ENCODE results near the gene PPARA.

Gene PPARA

GRCh38 chr22:46239261-46240048, 89.1 kb downstream of the PPARA start:
- Histone ChIP-seq H3K27me3 (ENCODE audit: low read depth, low read length) (no peaks in the 10 kb centered on the region), H3K4me2 (ENCODE audit: low read length) (no peak overlapping the region), H4K20me1 (ENCODE audit: insufficient read depth, low read length) (no peaks in the 10 kb centered on the region), H3K36me3 (replicated peaks; ENCODE audit: low read depth, low read length) (peaks cover 27% of the 10 kb centered on the region), H3K9me3 (ENCODE audit: insufficient read depth, low read length) (no peaks in the 10 kb centered on the region), H3K27ac (ENCODE audit: low read length) (no peak overlapping the region), H3K9ac (ENCODE audit: low read length) (no peak overlapping the region), H2AFZ (ENCODE audit: low read depth, low read length) (no peak overlapping the region), H3K4me1 (ENCODE audit: low read length) (no peaks in the 10 kb centered on the region), H3K4me3 (ENCODE audit: low read length) (no peak overlapping the region), H3K79me2 (ENCODE audit: low read length) (no peaks in the 10 kb centered on the region)
- TF ChIP-seq EZH2phosphoT487 (IDR thresholded peaks at IDR 0.05; ENCODE audit: low read depth) (no peak), CTCF (IDR thresholded peaks at IDR 0.05; ENCODE audit: low read depth, low read length) (no peak)

GRCh38 chr22:46240073-46240472, 89.7 kb downstream of the PPARA start:
- Histone ChIP-seq H3K4me2 (ENCODE audit: low read length) (no peak overlapping the region), H3K36me3 (replicated peaks; ENCODE audit: low read depth, low read length) (peaks cover 32% of the 10 kb centered on the region), H3K27me3 (ENCODE audit: low read depth, low read length) (no peaks in the 10 kb centered on the region), H2AFZ (ENCODE audit: low read depth, low read length) (no peak overlapping the region), H3K4me1 (ENCODE audit: low read length) (no peaks in the 10 kb centered on the region), H3K79me2 (ENCODE audit: low read length) (no peaks in the 10 kb centered on the region), H3K9ac (ENCODE audit: low read length) (no peak overlapping the region), H3K27ac (ENCODE audit: low read length) (no peak overlapping the region), H4K20me1 (ENCODE audit: insufficient read depth, low read length) (no peaks in the 10 kb centered on the region), H3K4me3 (ENCODE audit: low read length) (no peak overlapping the region), H3K9me3 (ENCODE audit: insufficient read depth, low read length) (no peaks in the 10 kb centered on the region)
- TF ChIP-seq EZH2phosphoT487 (IDR thresholded peaks at IDR 0.05; ENCODE audit: low read depth) (no peak), CTCF (IDR thresholded peaks at IDR 0.05; ENCODE audit: low read depth, low read length) (no peak)

GRCh38 chr22:46240506-46240905, 90.2 kb downstream of the PPARA start:
- TF ChIP-seq EZH2phosphoT487 (IDR thresholded peaks at IDR 0.05; ENCODE audit: low read depth) (no peak), CTCF (IDR thresholded peaks at IDR 0.05; ENCODE audit: low read depth, low read length) (no peak)
- no peaks in the 10 kb centered on the region for H3K27me3 ChIP-seq (ENCODE audit: low read depth, low read length)
- H3K79me2 ChIP-seq (ENCODE audit: low read length) = no peaks in the 10 kb centered on the region
- H4K20me1 ChIP-seq (ENCODE audit: insufficient read depth, low read length) = no peaks in the 10 kb centered on the region
- H3K9me3 ChIP-seq (ENCODE audit: insufficient read depth, low read length) = no peaks in the 10 kb centered on the region
- H3K36me3 ChIP-seq (replicated peaks; ENCODE audit: low read depth, low read length) = peaks cover 27% of the 10 kb centered on the region
- no peak overlapping the region for H2AFZ ChIP-seq (ENCODE audit: low read depth, low read length)
- H3K4me1 ChIP-seq (ENCODE audit: low read length) = no peaks in the 10 kb centered on the region
- no peak overlapping the region for H3K4me3 ChIP-seq (ENCODE audit: low read length)
- H3K27ac ChIP-seq (ENCODE audit: low read length) = no peak overlapping the region
- H3K4me2 ChIP-seq (ENCODE audit: low read length) = no peak overlapping the region
- no peak overlapping the region for H3K9ac ChIP-seq (ENCODE audit: low read length)

GRCh38 chr22:46240907-46241306, 90.6 kb downstream of the PPARA start:
- no peak overlapping the region for H3K4me3 ChIP-seq (ENCODE audit: low read length)
- TF ChIP-seq CTCF (IDR thresholded peaks at IDR 0.05; ENCODE audit: low read depth, low read length) (no peak), EZH2phosphoT487 (IDR thresholded peaks at IDR 0.05; ENCODE audit: low read depth) (no peak)
- peaks cover 26% of the 10 kb centered on the region for H3K36me3 ChIP-seq (replicated peaks; ENCODE audit: low read depth, low read length)
- no peaks in the 10 kb centered on the region for H3K27me3 ChIP-seq (ENCODE audit: low read depth, low read length)
- no peaks in the 10 kb centered on the region for H3K79me2 ChIP-seq (ENCODE audit: low read length)
- H3K4me2 ChIP-seq (ENCODE audit: low read length) = no peak overlapping the region
- no peak overlapping the region for H2AFZ ChIP-seq (ENCODE audit: low read depth, low read length)
- H3K9me3 ChIP-seq (ENCODE audit: insufficient read depth, low read length) = no peaks in the 10 kb centered on the region
- no peaks in the 10 kb centered on the region for H4K20me1 ChIP-seq (ENCODE audit: insufficient read depth, low read length)
- no peak overlapping the region for H3K9ac ChIP-seq (ENCODE audit: low read length)
- H3K4me1 ChIP-seq (ENCODE audit: low read length) = no peaks in the 10 kb centered on the region
- H3K27ac ChIP-seq (ENCODE audit: low read length) = no peak overlapping the region

All from OCI-LY3 (cell line).